Measurements from ENCODE around the gene DNMT3A. TPM values are rescaled to one million over a fixed set of nuclear protein-coding genes. Genes with fewer than 3 reads are reported as not detected.

DNMT3A gene
- total and polyA plus RNA-seq, 2 donors (not counting 3 experiments of a cell fraction or from before 2014, with no cell fraction given) = 23.3 to 71.7 TPM

DNA sequence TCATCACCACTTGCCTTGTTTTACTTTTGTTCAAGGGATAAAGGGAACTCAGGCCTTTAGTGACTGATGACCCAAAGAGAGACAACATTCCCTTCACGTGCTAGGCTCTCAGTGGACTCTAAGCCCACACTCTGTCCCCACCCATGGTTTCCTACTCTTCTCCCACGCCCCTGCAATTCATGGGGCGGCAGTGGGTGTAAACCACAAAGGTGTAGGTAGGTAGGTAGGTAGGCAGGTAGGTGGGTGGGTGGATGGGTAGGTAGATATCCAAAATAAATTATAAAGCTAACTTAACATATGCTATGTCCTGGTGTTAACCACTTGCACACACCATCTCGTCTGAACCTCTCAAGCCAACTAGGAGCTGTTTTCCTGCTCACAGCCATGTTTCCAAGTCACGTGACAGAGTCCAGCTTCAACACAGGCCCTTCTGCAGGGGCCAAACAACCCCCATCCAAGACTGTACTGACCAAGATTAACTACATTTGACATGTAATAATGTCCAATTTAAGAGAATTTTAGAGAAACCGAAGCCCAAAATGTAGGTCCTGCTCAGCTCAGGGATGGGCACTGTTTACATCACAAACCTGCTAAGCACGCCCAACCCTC is 33.7 kb downstream of the DNMT3A start:
- POLR2A ChIA-PET = no interaction called here
- Histone ChIP-seq H3K27me3 (ENCODE audit: control insufficient read depth in 2 of 2, insufficient read depth in 2 of 2, low read length in 2 of 2) (no peaks in the 10 kb centered on the region), H3K9me1 (replicated peaks; ENCODE audit: control insufficient read depth, extremely low read depth, insufficient read depth, low read length) (no peaks in the 10 kb centered on the region), H3K36me3 (ENCODE audit: control insufficient read depth in 2 of 2, extremely low read depth in 1 of 2, insufficient read depth in 2 of 2, low read length in 2 of 2) (peaks cover 0 to 10% of the 10 kb centered on the region in 2 experiments), H3K4me3 (replicated peaks in 1 of 3; ENCODE audit: insufficient read depth in 1 of 3, low read depth in 1 of 3, low read length in 3 of 3) (no peak overlapping the region), H3K9ac (replicated peaks; ENCODE audit: extremely low read depth, insufficient read depth, low read length) (no peak overlapping the region), H3K79me2 (ENCODE audit: control insufficient read depth, insufficient read depth, low read length) (no peaks in the 10 kb centered on the region), H3K4me1 (ENCODE audit: control insufficient read depth, extremely low read depth, insufficient read depth, low read length) (no peaks in the 10 kb centered on the region), H4K20me1 (replicated peaks; ENCODE audit: control insufficient read depth, extremely low read depth, insufficient read depth, low read length) (no peaks in the 10 kb centered on the region), H2AFZ (ENCODE audit: low read depth, low read length) (no peak overlapping the region), H3K27ac (ENCODE audit: insufficient read depth, low read depth, low read length) (no peak overlapping the region), H3K4me2 (ENCODE audit: insufficient read depth, low read length) (no peak overlapping the region), H3K9me3 (replicated peaks; ENCODE audit: control insufficient read depth, insufficient read depth, low read length) (no peaks in the 10 kb centered on the region)
- dilution Hi-C loops (cut with MboI; ENCODE audit: extremely low pct_ligation_motif_present, low sequenced_read_pairs) = no loop called here
- no peak for FAIRE-seq
- no peak for TF ChIP-seq MAX (IDR thresholded peaks at IDR 0.05; ENCODE audit: insufficient read depth, insufficient read length)
- no peak for TF ChIP-seq JUN (IDR thresholded peaks at IDR 0.05; ENCODE audit: borderline replicate concordance, insufficient read depth, insufficient read length, low read depth)
- TF ChIP-seq GATA2 (IDR thresholded peaks at IDR 0.05; ENCODE audit: insufficient read depth, insufficient read length, low read depth, low read length) = no peak
- no peak for TF ChIP-seq FOS (IDR thresholded peaks at IDR 0.05; ENCODE audit: borderline replicate concordance, insufficient read depth, low read length)
- no peak for TF ChIP-seq POLR2AphosphoS5 (IDR thresholded peaks at IDR 0.05; ENCODE audit: insufficient read depth, low read depth, low read length)
- TF ChIP-seq EZH2 (IDR thresholded peaks at IDR 0.05; ENCODE audit: borderline replicate concordance, low read depth, low read length, severe bottlenecking) = no peak
- TF ChIP-seq, protein P1, sequence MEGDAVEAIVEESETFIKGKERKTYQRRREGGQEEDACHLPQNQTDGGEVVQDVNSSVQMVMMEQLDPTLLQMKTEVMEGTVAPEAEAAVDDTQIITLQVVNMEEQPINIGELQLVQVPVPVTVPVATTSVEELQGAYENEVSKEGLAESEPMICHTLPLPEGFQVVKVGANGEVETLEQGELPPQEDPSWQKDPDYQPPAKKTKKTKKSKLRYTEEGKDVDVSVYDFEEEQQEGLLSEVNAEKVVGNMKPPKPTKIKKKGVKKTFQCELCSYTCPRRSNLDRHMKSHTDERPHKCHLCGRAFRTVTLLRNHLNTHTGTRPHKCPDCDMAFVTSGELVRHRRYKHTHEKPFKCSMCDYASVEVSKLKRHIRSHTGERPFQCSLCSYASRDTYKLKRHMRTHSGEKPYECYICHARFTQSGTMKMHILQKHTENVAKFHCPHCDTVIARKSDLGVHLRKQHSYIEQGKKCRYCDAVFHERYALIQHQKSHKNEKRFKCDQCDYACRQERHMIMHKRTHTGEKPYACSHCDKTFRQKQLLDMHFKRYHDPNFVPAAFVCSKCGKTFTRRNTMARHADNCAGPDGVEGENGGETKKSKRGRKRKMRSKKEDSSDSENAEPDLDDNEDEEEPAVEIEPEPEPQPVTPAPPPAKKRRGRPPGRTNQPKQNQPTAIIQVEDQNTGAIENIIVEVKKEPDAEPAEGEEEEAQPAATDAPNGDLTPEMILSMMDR (IDR thresholded peaks at IDR 0.05; ENCODE audit: extremely low read depth in 1 of 2, insufficient read depth in 1 of 2, low read depth in 1 of 2, low read length in 2 of 2) = no peak
- no peak for TF ChIP-seq POLR2A (IDR thresholded peaks at IDR 0.05; ENCODE audit: low read depth, low read length)
- TF ChIP-seq MYC (IDR thresholded peaks at IDR 0.05; ENCODE audit: low read depth, low read length) = no peak
- DNase-seq (ENCODE audit: low read depth, low spot score) = no peak
- intact Hi-C loops (cut with micrococcal nuclease) = loop anchor here (2.0 kb wide), 1 partner anchor 215 kb away; no protein-coding TSS in a partner anchor
- BruUV-seq (replicated peaks) = no TSS peak
- CTCF ChIA-PET = interaction anchor here (1.0 to 2.8 kb wide), 8 partner anchors 12 to 258 kb away, joined by 3 to 22 read pairs (median 4); no protein-coding TSS in a partner anchor
